AG09309 (cell line): ENCODE data around the gene MYOT.

ENCODE experiments used
- DNase-seq: peaks from one replicate; pipeline ENCODE4 v3.0.0-alpha.2; 2010; ENCODE audit warnings: low read depth
- H3K4me3 ChIP-seq: 2 replicates; pipeline ENCODE4 v1.5.1; 2011; ENCODE audit warnings: mild to moderate bottlenecking, low read depth, low read length, moderate library complexity; ENCODE audit not compliant: control insufficient read depth
- TF ChIP-seq, protein P1 (sequence below): IDR thresholded peaks from 2 replicates; pipeline ENCODE4 v1.5.1; 2011; ENCODE audit warnings: mild to moderate bottlenecking, low read depth, low read length, inconsistent platforms; ENCODE audit not compliant: insufficient read depth, control insufficient read depth; ENCODE audit errors: missing control alignments

The MYOT gene

DNA sequence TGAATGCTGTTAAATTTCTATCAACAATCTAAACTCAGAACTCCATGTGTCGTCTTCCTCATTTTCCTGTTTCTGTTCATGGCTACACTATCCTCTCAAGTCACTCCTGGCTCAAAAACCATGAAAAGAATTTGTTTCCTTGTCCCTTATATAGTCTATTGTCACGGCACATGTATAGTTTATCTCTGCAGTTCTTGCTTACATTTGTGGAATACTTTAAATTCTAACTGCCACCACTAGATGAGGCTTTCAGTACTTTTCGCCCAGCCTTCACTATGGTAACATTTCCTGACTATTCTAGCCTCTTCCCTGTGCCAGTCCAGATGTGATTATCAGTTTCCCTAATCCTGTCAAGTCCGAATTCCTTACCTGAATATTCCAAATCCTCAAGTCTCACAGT lies 56.2 kb downstream of the MYOT start:
- DNase-seq, result no peak
- TF ChIP-seq, protein P1, sequence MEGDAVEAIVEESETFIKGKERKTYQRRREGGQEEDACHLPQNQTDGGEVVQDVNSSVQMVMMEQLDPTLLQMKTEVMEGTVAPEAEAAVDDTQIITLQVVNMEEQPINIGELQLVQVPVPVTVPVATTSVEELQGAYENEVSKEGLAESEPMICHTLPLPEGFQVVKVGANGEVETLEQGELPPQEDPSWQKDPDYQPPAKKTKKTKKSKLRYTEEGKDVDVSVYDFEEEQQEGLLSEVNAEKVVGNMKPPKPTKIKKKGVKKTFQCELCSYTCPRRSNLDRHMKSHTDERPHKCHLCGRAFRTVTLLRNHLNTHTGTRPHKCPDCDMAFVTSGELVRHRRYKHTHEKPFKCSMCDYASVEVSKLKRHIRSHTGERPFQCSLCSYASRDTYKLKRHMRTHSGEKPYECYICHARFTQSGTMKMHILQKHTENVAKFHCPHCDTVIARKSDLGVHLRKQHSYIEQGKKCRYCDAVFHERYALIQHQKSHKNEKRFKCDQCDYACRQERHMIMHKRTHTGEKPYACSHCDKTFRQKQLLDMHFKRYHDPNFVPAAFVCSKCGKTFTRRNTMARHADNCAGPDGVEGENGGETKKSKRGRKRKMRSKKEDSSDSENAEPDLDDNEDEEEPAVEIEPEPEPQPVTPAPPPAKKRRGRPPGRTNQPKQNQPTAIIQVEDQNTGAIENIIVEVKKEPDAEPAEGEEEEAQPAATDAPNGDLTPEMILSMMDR, result no peak
- H3K4me3 ChIP-seq, result no peak overlapping the region

DNA sequence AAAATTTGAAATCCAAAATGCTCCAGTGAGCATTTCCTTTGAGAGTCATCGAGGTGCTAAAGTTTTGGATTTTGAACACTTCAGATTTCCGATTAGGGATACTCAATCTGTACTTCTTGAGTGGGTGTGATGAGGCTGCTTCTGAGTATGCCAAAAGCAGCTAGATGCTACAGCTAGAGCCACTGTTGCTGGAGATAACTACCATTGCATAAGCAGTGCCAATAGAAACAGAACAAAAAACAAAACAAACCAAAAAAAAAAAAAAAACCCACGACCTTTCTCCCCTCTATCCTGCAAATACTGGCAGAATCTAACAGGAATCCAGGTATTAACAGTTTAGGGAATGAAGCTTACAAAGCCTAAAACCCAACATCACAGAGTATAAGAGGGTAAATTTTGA lies 65.1 kb downstream of the MYOT start:
- DNase-seq, result no peak
- TF ChIP-seq, protein P1, result no peak
- H3K4me3 ChIP-seq, result no peak overlapping the region

DNA sequence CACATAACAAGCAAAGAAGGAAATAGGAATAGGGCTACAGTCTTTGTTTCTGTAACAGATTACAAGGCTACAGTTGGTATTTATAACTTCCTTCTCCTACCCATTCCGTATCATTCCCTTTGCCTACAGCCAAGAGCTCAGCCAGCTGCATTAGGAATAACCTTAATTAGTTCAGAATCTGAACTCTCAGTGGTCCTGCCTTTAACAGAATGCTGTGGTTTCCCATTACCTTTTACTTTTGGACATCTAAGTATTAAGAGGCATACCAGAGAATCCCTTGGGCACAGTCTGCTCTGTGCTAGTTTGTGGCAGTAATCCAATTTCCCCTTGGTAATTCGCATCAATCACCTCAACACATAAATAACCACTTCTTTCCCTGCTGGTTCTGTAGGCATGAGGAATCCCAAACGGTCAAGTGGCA lies 65.8 kb downstream of the MYOT start:
- DNase-seq, result no peak
- TF ChIP-seq, protein P1, result no peak
- H3K4me3 ChIP-seq, result no peak overlapping the region

DNA sequence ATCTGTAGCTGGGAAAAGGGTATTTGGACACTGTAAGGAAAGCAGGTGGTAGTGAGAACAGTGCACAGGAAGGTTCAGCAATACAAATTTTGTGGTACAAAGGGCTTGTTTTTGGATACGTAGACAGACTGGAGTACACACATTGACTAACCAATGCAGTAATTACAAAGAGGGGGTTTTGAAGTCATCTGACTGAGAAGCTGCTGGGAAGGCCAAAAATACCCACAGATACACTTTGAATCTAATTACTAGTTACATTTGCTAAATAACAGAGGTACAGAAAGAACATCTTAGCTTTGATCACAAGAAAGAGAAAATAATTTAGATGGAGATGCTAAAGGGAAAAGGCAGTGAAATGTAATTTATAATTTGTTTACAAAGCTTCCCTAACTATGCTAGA lies 67.5 kb downstream of the MYOT start:
- DNase-seq, result no peak
- H3K4me3 ChIP-seq, result no peak overlapping the region
- TF ChIP-seq, protein P1, result no peak

DNA sequence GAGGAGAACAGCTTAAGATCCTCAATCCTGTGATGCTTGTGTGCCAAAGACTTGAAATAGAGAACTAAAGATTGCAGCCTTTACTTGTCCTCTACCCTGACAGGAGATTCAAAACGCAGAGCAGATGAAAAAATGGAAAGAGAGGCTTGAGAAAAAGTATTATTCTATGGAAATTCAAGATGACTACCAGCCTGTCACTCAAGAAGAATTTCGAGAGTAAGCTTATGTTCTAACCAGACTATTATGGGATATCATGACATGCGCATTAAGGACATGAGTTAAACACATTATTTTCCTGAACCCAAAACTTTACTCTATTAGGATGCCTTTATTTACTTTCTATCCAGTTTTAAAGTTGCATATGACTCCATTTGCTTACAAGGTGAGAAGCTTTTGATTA lies 68.0 kb downstream of the MYOT start:
- TF ChIP-seq, protein P1, result no peak
- no peak overlapping the region for H3K4me3 ChIP-seq
- no peak for DNase-seq
